Kidney (tissue), 14 donors: ENCODE data around the gene CADM4. TPM values are rescaled to one million over a fixed set of nuclear protein-coding genes. Genes with fewer than 3 reads are reported as not detected.
A peak's percentile ranks its signal among the peaks of the same experiment; 100 is the strongest.

ENCODE experiments used
- DNase-seq, 5 donors: peaks; one replicate each; pipeline ENCODE4 v3.0.0-alpha.2; 2013 to 2020
- FAIRE-seq: peaks from 2 replicates; lab custom pipeline; 2012; peaks lifted over from hg19 to GRCh38; lab: Jason Lieb, UNC
- H3K27ac ChIP-seq, 2 donors: one replicate each; pipeline ENCODE4 v1.7.0; 2013; ENCODE audit warnings: low read depth in 2 of 2, low read length in 2 of 2, inconsistent platforms in 1 of 2
- H3K27me3 ChIP-seq: one replicate; pipeline ENCODE4 v1.7.1; 2013; ENCODE audit warnings: low read length, inconsistent platforms; ENCODE audit not compliant: control insufficient read depth, insufficient read depth
- H3K36me3 ChIP-seq, 3 donors: one replicate each; pipeline versions ENCODE4 v1.7.0 to v1.7.1; 2013; ENCODE audit warnings: low read length in 3 of 3, control low read depth in 1 of 3, inconsistent platforms in 1 of 3; ENCODE audit not compliant: insufficient read depth in 3 of 3, control insufficient read depth in 2 of 3
- H3K4me1 ChIP-seq, 3 donors: one replicate each; pipeline versions ENCODE4 v1.7.0 to v1.7.1; 2013; ENCODE audit warnings: low read length in 3 of 3, inconsistent platforms in 1 of 3, low read depth in 1 of 3; ENCODE audit not compliant: control insufficient read depth in 2 of 3, insufficient read depth in 2 of 3
- H3K4me3 ChIP-seq, 3 donors: one replicate each; pipeline versions ENCODE4 v1.7.0 to v1.8.1; 2013; ENCODE audit warnings: low read length in 3 of 3, control low read depth in 1 of 3, inconsistent platforms in 1 of 3
- H3K9ac ChIP-seq, 3 donors: one replicate each; pipeline versions ENCODE4 v1.7.0 to v1.7.1; 2013; ENCODE audit warnings: low read length in 3 of 3, control low read depth in 1 of 3, inconsistent platforms in 1 of 3
- H3K9me3 ChIP-seq, 3 donors: one replicate each; pipeline versions ENCODE4 v1.7.0 to v1.7.1; 2013; ENCODE audit warnings: low read length in 3 of 3, control low read depth in 1 of 3, inconsistent platforms in 1 of 3; ENCODE audit not compliant: control insufficient read depth in 2 of 3, insufficient read depth in 1 of 3
- intact Hi-C: fragments of 100-400 bp; cut with DNase I; formaldehyde crosslinking; loops from one replicate; pipeline ENCODE4 v1.11.1; 2022
- polyA plus RNA-seq: library from polyadenylated mRNA; stranded (reverse); fragments of 350-450 nt; fragmentation: Illumina TruSeq; extraction: RNeasy Lipid Tissue Mini Kit (QIAGEN cat#74804); gene quantifications from one replicate; pipeline ENCODE4 v1.2.3, GENCODE V29; 2014; ENCODE audit warnings: low read depth, low replicate concordance; ENCODE audit not compliant: insufficient read depth
- total RNA-seq: library from RNA; stranded (reverse); fragmentation: NEBNext Ultra II Directional; extraction: Animal tissue kit (Norgen Biotek cat#: 25700); gene quantifications from one replicate; pipeline ENCODE4 v1.2.1, GENCODE V29; 2021
- TF ChIP-seq, protein P1 (sequence below): IDR thresholded peaks from 3 replicates; pipeline ENCODE4 v1.5.1; 2012; ENCODE audit warnings: mild to moderate bottlenecking, moderate library complexity, borderline replicate concordance; ENCODE audit not compliant: insufficient read depth; ENCODE audit errors: extremely low read depth
- donor health status: control.
- donor health status: control.
- donor health status: control.
- donor health status: control.
- donor health status: control.
- donor health status: DM: yes; HTN: yes; CAD: no.
- donor health status: Normal renal cell carcinoma (clear cell type).

The CADM4 gene
- total and polyA plus RNA-seq, 2 donors from 2014 or later: 25.3 to 47.0 TPM

DNA sequence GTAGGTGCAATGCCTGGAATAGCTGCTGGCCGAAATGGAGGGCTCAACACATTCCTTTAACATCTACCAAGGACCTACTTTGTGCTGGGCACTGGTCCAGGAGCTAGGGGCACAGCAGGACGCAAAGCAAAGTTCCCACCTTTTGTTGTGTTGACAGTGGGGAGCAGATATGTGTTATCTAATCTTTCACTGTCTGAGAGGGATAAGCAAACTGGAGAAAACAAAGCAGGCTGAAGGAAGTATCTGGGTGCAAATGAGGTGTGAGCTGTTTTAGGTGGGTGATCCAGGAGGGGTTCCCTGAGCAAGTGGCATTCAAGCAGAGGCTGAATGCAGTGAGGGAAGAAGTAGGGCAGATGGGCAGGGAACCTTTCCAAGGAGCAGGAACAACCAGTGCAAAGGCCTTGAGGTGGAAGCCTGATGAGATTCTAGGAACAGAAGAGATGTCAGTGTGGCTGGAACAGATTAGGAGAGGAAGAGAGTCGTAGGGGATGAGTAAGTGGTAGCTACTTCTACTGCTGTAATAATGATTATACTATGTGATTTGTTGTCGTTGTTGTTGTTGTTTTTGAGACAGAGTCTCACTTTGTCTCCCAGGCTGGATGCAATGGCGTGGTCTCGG, 32.5 kb upstream of the CADM4 start:
- FAIRE-seq: no peak
- Histone ChIP-seq H3K4me1 (peaks cover 0 to 9% (median 4%) of the 10 kb centered on the region in 3 donors), H3K9ac (no peak overlapping the region), H3K27me3 (no peaks in the 10 kb centered on the region), H3K4me3 (no peak overlapping the region), H3K36me3 (no peaks in the 10 kb centered on the region), H3K9me3 (no peaks in the 10 kb centered on the region), H3K27ac (no peak overlapping the region)
- TF ChIP-seq, protein P1, sequence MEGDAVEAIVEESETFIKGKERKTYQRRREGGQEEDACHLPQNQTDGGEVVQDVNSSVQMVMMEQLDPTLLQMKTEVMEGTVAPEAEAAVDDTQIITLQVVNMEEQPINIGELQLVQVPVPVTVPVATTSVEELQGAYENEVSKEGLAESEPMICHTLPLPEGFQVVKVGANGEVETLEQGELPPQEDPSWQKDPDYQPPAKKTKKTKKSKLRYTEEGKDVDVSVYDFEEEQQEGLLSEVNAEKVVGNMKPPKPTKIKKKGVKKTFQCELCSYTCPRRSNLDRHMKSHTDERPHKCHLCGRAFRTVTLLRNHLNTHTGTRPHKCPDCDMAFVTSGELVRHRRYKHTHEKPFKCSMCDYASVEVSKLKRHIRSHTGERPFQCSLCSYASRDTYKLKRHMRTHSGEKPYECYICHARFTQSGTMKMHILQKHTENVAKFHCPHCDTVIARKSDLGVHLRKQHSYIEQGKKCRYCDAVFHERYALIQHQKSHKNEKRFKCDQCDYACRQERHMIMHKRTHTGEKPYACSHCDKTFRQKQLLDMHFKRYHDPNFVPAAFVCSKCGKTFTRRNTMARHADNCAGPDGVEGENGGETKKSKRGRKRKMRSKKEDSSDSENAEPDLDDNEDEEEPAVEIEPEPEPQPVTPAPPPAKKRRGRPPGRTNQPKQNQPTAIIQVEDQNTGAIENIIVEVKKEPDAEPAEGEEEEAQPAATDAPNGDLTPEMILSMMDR: no peak
- intact Hi-C loops: no loop called here
- no peak for DNase-seq

DNA sequence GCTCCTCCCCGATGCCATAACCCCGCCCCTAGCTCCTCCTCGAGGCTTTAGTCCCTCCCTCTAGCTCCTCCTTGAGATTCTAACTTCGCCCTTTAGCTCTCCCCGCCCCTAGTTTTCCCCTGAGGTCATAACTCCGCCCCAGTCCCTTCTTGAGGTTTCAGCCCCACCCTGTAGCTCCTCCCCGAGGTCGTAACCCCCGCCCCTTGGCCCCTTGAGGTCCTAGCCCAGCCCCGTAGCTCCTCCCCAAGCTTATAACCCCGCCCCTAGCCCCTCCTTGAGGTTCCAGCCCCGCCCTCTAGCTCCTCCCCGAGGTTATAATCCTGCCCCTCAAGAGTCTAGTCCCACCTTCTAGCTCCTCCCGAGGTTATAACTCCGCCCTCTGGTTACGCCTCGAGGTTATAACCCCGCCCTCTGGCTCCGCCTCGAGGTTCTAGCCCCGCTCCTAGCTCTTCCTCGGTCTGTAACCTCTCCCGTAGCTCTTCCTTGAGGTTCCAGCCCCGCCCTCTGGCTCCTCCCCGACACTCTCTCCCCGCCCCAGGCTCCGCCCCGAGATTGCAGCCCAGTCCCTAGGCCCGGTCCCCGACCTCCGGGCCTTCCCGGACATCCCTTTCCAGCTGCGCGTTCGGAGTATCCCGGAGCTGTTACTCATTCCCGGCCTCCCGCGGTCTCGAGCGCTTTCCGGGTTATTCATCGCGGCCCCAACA, 28.9 kb upstream of the CADM4 start:
- intact Hi-C loops: no loop called here
- H3K4me1 ChIP-seq: peaks cover 0 to 9% (median 4%) of the 10 kb centered on the region in 3 donors
- FAIRE-seq (peak; percentile 88), DNase-seq (peak; percentile 98 to 100 (median 98))
- peak overlapping the region in 1 of 3 donors; percentile 64 for H3K9ac ChIP-seq
- TF ChIP-seq, protein P1: no peak
- H3K36me3 ChIP-seq: no peaks in the 10 kb centered on the region
- peak overlapping the region; percentile 68 to 76 for H3K27ac ChIP-seq
- H3K4me3 ChIP-seq: peak overlapping the region; percentile 7 to 65 (median 63)
- H3K9me3 ChIP-seq: no peaks in the 10 kb centered on the region
- H3K27me3 ChIP-seq: no peaks in the 10 kb centered on the region

DNA sequence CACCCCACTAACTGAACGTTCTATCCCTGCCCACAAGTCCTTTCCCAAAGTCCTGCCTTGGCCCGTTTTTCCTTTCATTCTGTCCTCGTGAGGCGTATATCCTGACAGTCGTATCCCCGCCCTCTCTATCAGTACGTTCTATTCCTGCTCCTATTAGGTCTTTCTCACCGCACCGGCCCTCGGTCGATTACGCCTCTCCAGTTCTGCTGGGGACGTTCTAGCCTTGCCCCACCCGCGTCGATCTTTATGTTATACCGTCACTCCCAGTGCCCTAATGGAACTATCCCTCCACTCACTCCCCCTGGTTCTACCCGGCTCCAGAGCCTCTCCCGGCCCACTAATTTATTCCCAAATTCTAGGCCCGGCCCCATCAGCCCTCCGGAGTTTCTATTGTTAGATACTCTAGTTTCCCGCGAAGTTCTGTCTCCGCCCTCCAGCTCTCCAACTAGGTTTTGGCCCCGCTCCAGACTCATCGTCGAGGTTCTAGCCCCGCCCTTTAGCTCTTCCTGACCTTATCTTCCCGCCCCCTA, 28.3 kb upstream of the CADM4 start:
- intact Hi-C loops: no loop called here
- peak overlapping the region in 1 of 2 donors; percentile 30 for H3K27ac ChIP-seq
- TF ChIP-seq, protein P1: no peak
- no peak for DNase-seq
- H3K9me3 ChIP-seq: no peaks in the 10 kb centered on the region
- no peaks in the 10 kb centered on the region for H3K36me3 ChIP-seq
- FAIRE-seq: no peak
- peak overlapping the region; percentile 63 to 68 (median 65) for H3K4me3 ChIP-seq
- peaks cover 0 to 9% (median 4%) of the 10 kb centered on the region in 3 donors for H3K4me1 ChIP-seq
- H3K9ac ChIP-seq: peak overlapping the region; percentile 46 to 61 (median 47)
- no peaks in the 10 kb centered on the region for H3K27me3 ChIP-seq
